ENCODE data around the gene PHOX2A.
A peak's percentile ranks its signal among the peaks of the same experiment; 100 is the strongest.
"Not testable (repeated sequence)": the region's sequence is repeated elsewhere in the genome, so short reads cannot be mapped to it uniquely, and the experiment has no call there.

Gene PHOX2A

DNA sequence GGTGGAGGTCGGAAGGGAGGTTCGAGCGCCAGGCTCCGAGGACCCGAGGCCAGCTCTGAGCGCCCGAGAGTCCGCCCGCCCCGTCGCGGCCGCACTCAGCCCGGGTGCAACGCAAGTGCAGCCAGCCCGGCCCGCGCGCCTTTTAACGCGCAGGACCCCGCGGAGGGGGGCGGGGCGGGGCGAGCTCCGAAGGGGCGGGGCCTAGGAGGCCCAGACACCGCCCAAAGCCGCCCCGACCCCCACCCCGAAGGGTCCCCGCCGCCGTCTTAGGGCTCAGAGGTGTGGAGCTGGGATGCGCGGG, at the start of gene PHOX2A:
Gene PHOX2A (minus strand): TSS at position 117 of the 301 bp plus-strand sequence. CDS start 172 bp downstream, outside the sequence.
- no peak within 1 kb of the TSS for H3K4me3 ChIP-seq (ENCODE audit: low read depth, low read length)
- TF ChIP-seq, protein P1, sequence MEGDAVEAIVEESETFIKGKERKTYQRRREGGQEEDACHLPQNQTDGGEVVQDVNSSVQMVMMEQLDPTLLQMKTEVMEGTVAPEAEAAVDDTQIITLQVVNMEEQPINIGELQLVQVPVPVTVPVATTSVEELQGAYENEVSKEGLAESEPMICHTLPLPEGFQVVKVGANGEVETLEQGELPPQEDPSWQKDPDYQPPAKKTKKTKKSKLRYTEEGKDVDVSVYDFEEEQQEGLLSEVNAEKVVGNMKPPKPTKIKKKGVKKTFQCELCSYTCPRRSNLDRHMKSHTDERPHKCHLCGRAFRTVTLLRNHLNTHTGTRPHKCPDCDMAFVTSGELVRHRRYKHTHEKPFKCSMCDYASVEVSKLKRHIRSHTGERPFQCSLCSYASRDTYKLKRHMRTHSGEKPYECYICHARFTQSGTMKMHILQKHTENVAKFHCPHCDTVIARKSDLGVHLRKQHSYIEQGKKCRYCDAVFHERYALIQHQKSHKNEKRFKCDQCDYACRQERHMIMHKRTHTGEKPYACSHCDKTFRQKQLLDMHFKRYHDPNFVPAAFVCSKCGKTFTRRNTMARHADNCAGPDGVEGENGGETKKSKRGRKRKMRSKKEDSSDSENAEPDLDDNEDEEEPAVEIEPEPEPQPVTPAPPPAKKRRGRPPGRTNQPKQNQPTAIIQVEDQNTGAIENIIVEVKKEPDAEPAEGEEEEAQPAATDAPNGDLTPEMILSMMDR (IDR thresholded peaks at IDR 0.05; ENCODE audit: borderline replicate concordance, insufficient read depth, low read depth, low read length) = no peak

- no peak overlapping the region for H3K4me3 ChIP-seq (ENCODE audit: low read depth, low read length)
- TF ChIP-seq, protein P1 (IDR thresholded peaks at IDR 0.05; ENCODE audit: borderline replicate concordance, insufficient read depth, low read depth, low read length) = no peak
Measured at GRCh38 chr11:72293391-72293790, 49.4 kb upstream of the PHOX2A start.

DNA sequence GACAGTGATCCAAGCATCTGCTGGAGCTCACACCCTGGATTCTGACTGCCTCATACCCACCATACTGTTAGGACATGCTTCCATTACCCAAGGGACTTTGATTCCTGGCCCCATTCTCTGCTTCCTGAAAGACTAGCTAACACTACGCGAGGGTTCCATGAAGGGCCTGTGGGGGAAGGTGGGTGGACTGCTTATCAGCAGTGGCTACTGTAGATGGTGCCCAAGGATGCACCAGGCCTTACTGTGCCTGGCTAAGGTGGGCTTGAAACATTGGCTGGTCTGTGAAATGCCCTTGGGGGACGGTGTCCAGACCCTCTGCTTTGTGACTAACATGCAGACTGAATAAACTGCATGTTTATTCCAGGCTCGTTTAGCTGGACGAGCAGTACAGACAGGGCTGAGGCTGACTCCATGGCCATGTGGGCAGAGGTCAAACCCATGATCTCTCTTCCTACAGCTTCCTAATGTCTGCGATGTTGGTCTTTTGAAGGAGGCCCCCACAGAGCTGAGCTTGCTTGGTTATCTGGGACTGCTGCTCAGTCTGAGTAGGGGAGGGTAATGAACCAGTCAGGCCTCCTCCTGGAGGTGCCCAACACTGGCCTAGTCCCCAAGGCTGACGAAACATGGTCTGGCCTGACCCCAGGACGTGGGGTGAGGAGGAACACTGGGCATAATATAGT, 48.3 kb upstream of the PHOX2A start:
- TF ChIP-seq, protein P1 (IDR thresholded peaks at IDR 0.05; ENCODE audit: borderline replicate concordance, insufficient read depth, low read depth, low read length) = no peak
- no peak overlapping the region for H3K4me3 ChIP-seq (ENCODE audit: low read depth, low read length)

- TF ChIP-seq, protein P1 (IDR thresholded peaks at IDR 0.05; ENCODE audit: borderline replicate concordance, insufficient read depth, low read depth, low read length) = peak; percentile 58
- not testable (repeated sequence) for H3K4me3 ChIP-seq (ENCODE audit: low read depth, low read length)
Measured at GRCh38 chr11:72290741-72291140, 46.8 kb upstream of the PHOX2A start.

DNA sequence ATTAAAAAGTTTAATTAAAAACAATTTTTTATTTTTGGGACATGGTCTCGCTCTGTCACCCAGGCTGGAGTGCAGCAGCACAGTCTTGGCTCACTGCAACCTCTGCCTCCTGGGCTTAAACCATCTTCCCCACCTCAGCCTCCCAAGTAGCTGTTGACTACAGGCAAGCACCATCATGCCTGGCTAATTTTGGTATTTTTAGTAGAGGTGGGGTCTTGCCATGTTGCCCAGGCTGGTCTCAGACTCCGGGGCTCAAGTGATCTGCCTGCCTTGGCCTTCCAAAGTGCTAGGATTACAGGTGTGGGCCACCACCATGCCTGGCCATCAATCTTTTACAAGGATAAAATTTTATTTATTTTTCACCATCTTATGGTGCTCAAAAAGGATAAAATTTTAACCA, 43.3 kb upstream of the PHOX2A start:
- H3K4me3 ChIP-seq (ENCODE audit: low read depth, low read length) = no peak overlapping the region
- TF ChIP-seq, protein P1 (IDR thresholded peaks at IDR 0.05; ENCODE audit: borderline replicate concordance, insufficient read depth, low read depth, low read length) = no peak

GRCh38 chr11:72283947-72284346, 40.0 kb upstream of the PHOX2A start:
- H3K4me3 ChIP-seq (ENCODE audit: low read depth, low read length) = no peak overlapping the region
- TF ChIP-seq, protein P1 (IDR thresholded peaks at IDR 0.05; ENCODE audit: borderline replicate concordance, insufficient read depth, low read depth, low read length) = no peak

- TF ChIP-seq, protein P1 (IDR thresholded peaks at IDR 0.05; ENCODE audit: borderline replicate concordance, insufficient read depth, low read depth, low read length) = no peak
- no peak overlapping the region for H3K4me3 ChIP-seq (ENCODE audit: low read depth, low read length)
Measured at GRCh38 chr11:72280726-72281315, 36.8 kb upstream of the PHOX2A start.

Data from GM12875 (cell line).